Heart right ventricle (tissue), 16 donors: Measurements from ENCODE around the gene SYT4. TPM values are rescaled to one million over a fixed set of nuclear protein-coding genes. Genes with fewer than 3 reads are reported as not detected.
A peak's percentile ranks its signal among the peaks of the same experiment; 100 is the strongest.

Experiments used
- ATAC-seq, 8 donors: fragments of 200-7000 bp; cut with Tn5 transposase; one replicate each; pipeline ENCODE4 v1.9.1; 2020; ENCODE audit warnings: mild to moderate bottlenecking in 8 of 8, moderate library complexity in 8 of 8, moderate number of reproducible peaks in 1 of 8
- DNase-seq, 2 donors: peaks; one replicate each; pipeline ENCODE4 v3.0.0-alpha.2; 2020
- H3K27ac ChIP-seq, 10 donors: fragments of 200-600 bp; sonication (generic) in 2 of 10; one replicate each; pipeline versions ENCODE4 v1.5.0 to v1.8.0; 2020 to 2022; ENCODE audit warnings: mild to moderate bottlenecking in 3 of 10
- H3K27me3 ChIP-seq, 7 donors: fragments of 200-600 bp; one replicate each; pipeline ENCODE4 v1.8.0; 2021 to 2022; ENCODE audit warnings: mild to moderate bottlenecking in 2 of 7
- H3K36me3 ChIP-seq, 9 donors: fragments of 200-600 bp; sonication (generic) in 1 of 9; one replicate each; pipeline versions ENCODE4 v1.5.0 to v1.8.0; 2020 to 2022; ENCODE audit warnings: mild to moderate bottlenecking in 2 of 9
- H3K4me1 ChIP-seq, 9 donors: fragments of 200-600 bp; sonication (generic) in 1 of 9; one replicate each; pipeline versions ENCODE4 v1.5.0 to v1.8.0; 2020 to 2022; ENCODE audit warnings: mild to moderate bottlenecking in 4 of 9
- H3K4me3 ChIP-seq, 10 donors: fragments of 200-600 bp; sonication (generic) in 2 of 10; one replicate each; pipeline versions ENCODE4 v1.5.0 to v1.8.0; 2020 to 2022; ENCODE audit warnings: mild to moderate bottlenecking in 7 of 10, moderate library complexity in 2 of 10
- H3K9me3 ChIP-seq, 11 donors: fragments of 200-600 bp in 10 of 11; sonication (generic) in 2 of 11; one replicate each; pipeline versions ENCODE4 v1.5.0 to v1.8.0; 2013 to 2022; ENCODE audit warnings: mild to moderate bottlenecking in 2 of 11, control low read depth in 1 of 11, moderate library complexity in 1 of 11
- CTCF ChIP-seq, 9 donors: fragments of 200-600 bp; sonication (generic) in 2 of 9; IDR thresholded peaks; one replicate each; pipeline versions ENCODE4 v1.5.0 to v1.8.0; 2021 to 2022; ENCODE audit warnings: antibody characterized with exemption in 9 of 9, mild to moderate bottlenecking in 5 of 9, moderate library complexity in 1 of 9
- WGBS, 2 donors: extraction: QIAGEN DNeasy Blood & Tissue Kit; methylation state at CpG; one replicate each; pipeline ENCODE4 v1.1.7; 2013; ENCODE audit warnings: inconsistent platforms in 1 of 2; 5-methylcytosine and 5-hydroxymethylcytosine counted together
- intact Hi-C, 10 donors: fragments of 100-400 bp; cut with DNase I; formaldehyde crosslinking; loops; one replicate each; pipeline versions ENCODE4 v1.11.1 to v1.14.2; 2022
- polyA plus RNA-seq, 2 donors: library from polyadenylated mRNA; stranded (reverse); fragments of 200-250 nt; gene quantifications; one replicate each; pipeline ENCODE4 v1.2.3, GENCODE V29; 2013
- total RNA-seq, 10 donors: library from RNA; stranded (reverse); fragmentation: NEBNext Ultra II Directional in 3 of 10; extraction: Animal tissue kit (Norgen Biotek cat#: 25700) in 3 of 10; gene quantifications; one replicate each; pipeline versions ENCODE4 v1.2.1 to v1.2.4, GENCODE V29; 2021 to 2023
- donor health status: Arrhythmogenic right ventricular cardiomyopathy.
- donor health status: ischemic (EF 13 %, LVEDD 7.1; RV severe dilation, severe dysfunction).
- donor health status: healthy with polysubstance abuse.
- donor health status: DM: no; HTN: yes; CAD: no.
- donor health status: DM: no; HTN: no; CAD: no.
- donor health status: ischemic (EF 25% LVEDD 6.9; RV normal size, moderate dysfunction).
- donor health status: ischemic (EF 25% LVEDD 5.7; RV mildly dilated, moderate dysfunction).
- donor health status: healthy.
- donor health status: DM: yes; HTN: yes; CAD: no.
- donor health status: Ischemic cardiomyopathy.
- donor health status: ischemic (EF 35%, LVEDD 5.7; RV mildly dilated, moderate dysfunction).
- donor health status: nonischemic (EF 11% LVEDD 7.7; RV severe dilation, severe dysfunction).
- donor health status: DM: yes; HTN: yes; CAD: no.
- donor health status: PGD.
- donor health status: ischemic (EF 29% LVEDD 5.4; RV normal size, mild dysfunction).
- donor health status: nonischemic (EF 23%, LVEDD 6.1; RV moderate dilation, normal function).

The SYT4 gene
- total and polyA plus RNA-seq, 12 donors = 1.1 TPM; not detected in 11

- Histone ChIP-seq H3K27ac (no peak overlapping the region), H3K4me1 (no peaks in the 10 kb centered on the region), H3K27me3 (peaks cover 0 to 13% (median 5%) of the 10 kb centered on the region in 7 donors), H3K4me3 (no peak overlapping the region), H3K9me3 (peaks cover 0 to 10% (median 0%) of the 10 kb centered on the region in 11 donors), H3K36me3 (no peaks in the 10 kb centered on the region)
- ATAC-seq (no peak), DNase-seq (peak in 1 of 2 donors; percentile 19)
- intact Hi-C loops = loop anchor here in 9 of 10 donors (2.0 to 10.0 kb wide), 11 partner anchors 670 to 1160 kb away; no protein-coding TSS in a partner anchor
- 27 to 28% methylated on average over 6 of the region's 6 CpGs for WGBS, 2 donors
- TF ChIP-seq CTCF (IDR thresholded peaks at IDR 0.05) = peak; percentile 63 to 88 (median 80)
Observed at GRCh38 chr18:43271593-43272432, 5.5 kb downstream of the SYT4 start.

GRCh38 chr18:43267818-43268217 lies 9.5 kb downstream of the SYT4 start:
- DNase-seq (no peak), ATAC-seq (no peak)
- Histone ChIP-seq H3K9me3 (peaks cover 0 to 18% (median 0%) of the 10 kb centered on the region in 11 donors), H3K27me3 (peaks cover 0 to under 1% (median 0%) of the 10 kb centered on the region in 7 donors), H3K4me1 (no peaks in the 10 kb centered on the region), H3K4me3 (no peak overlapping the region), H3K36me3 (no peaks in the 10 kb centered on the region), H3K27ac (no peak overlapping the region)
- intact Hi-C loops = loop anchor here in 3 of 10 donors (5.0 kb wide), 2 partner anchors 671 to 971 kb away; no protein-coding TSS in a partner anchor
- 77 to 83% methylated on average over 1 of the region's 1 CpG for WGBS, 2 donors
- TF ChIP-seq CTCF (IDR thresholded peaks at IDR 0.05) = no peak

GRCh38 chr18:43265465-43265864 lies 11.8 kb downstream of the SYT4 start:
- WGBS, 2 donors = 70 to 78% methylated on average over 4 of the region's 4 CpGs
- intact Hi-C loops = loop anchor here in 3 of 10 donors (5.0 kb wide), 2 partner anchors 668 to 968 kb away; no protein-coding TSS in a partner anchor
- Histone ChIP-seq H3K4me3 (no peak overlapping the region), H3K4me1 (no peaks in the 10 kb centered on the region), H3K27ac (no peak overlapping the region), H3K36me3 (no peaks in the 10 kb centered on the region), H3K9me3 (peaks cover 0 to 37% (median 7%) of the 10 kb centered on the region in 11 donors), H3K27me3 (no peaks in the 10 kb centered on the region)
- no peak for TF ChIP-seq CTCF (IDR thresholded peaks at IDR 0.05)
- ATAC-seq (no peak), DNase-seq (no peak)

GRCh38 chr18:43248610-43249249 lies 28.6 kb downstream of the SYT4 start:
- no peaks in the 10 kb centered on the region for H3K4me1 ChIP-seq
- DNase-seq (no peak), ATAC-seq (no peak)
- H3K4me3 ChIP-seq = no peak overlapping the region
- H3K36me3 ChIP-seq = no peaks in the 10 kb centered on the region
- WGBS, 2 donors = 91% methylated on average over 1 of the region's 1 CpG
- H3K27me3 ChIP-seq = no peaks in the 10 kb centered on the region
- H3K9me3 ChIP-seq = no peaks in the 10 kb centered on the region
- intact Hi-C loops = no loop called here
- no peak overlapping the region for H3K27ac ChIP-seq
- TF ChIP-seq CTCF (IDR thresholded peaks at IDR 0.05) = no peak
